HG03354 (cell line): ENCODE results near the gene GNAL.

Experiments used
- ATAC-seq: cut with Tn5 transposase; IDR thresholded peaks from one replicate; pipeline ENCODE4 v1.9.1; 2021; ENCODE audit warnings: mild to moderate bottlenecking; ENCODE audit not compliant: unreplicated experiment, poor library complexity, severe bottlenecking

The GNAL gene

DNA sequence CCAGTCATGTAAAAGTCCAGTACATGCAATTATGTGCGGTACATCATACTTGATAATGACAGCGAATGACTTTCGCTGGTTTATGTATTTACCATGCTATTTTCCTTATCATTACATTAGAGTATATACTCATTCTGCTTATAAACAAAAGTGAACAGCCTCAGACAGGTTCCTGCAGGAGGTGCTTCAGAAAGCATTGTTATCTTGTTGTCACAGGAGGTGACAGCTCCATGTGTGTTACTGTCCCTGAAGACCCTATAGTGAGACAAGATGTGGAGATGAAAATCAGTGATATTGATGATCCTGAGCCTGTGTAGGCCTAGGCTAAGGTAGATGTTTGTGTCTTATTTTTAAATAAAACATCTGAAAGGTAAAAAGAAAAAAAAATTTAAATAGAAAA is 234.4 kb downstream of the GNAL start:
- ATAC-seq: no peak

DNA sequence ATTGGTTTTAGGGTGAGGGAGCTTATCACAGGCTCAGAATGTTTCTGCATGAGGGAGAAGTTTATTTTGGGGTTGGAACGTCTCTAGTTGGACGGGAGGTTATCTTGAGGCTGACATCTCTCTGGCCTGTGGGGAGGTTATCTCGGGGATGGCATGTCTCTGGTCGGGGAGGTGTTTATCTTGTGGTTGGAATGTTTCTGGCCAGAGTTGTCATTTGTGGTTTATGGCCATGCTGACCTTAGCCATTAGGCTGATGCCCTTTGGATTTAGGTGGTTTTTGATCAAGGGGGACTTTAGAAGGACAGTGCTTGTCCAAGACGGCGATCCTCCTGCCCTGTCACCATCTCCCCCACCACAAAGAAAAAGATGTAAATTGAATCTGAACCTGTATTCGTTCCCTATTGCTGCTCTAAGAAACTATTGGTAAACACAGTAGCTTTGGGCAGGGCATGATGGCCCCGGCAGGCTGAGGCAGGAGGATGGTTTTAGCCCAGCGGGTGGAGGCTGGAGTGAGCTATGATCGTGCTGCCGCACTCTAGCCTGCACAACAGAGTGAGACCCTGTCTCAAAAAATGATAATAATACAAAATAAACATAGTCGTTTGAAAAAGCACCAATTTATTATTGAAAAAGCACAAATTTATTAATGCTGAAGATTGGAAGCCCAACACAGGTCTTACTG is 236.9 kb downstream of the GNAL start:
- ATAC-seq: no peak

DNA sequence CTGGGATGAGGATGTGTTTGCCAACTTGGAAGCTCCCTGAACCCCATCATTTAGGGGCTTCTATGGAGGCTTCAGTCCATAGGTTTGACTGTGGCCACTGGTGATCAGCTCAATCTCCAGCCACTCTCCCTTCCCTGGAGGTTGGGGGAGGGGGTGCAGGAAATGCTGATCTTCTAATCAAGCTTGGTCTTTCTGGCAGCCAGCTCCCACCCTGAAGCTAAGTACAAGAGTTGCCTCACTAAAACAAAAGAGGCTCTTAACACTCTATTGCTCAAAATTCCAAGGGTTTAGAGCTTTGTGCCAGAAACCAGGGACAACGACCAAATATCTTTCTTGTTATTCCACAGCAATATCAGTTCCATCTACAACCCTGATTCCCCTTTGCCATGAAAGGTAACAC is 238.4 kb downstream of the GNAL start:
- no peak for ATAC-seq

DNA sequence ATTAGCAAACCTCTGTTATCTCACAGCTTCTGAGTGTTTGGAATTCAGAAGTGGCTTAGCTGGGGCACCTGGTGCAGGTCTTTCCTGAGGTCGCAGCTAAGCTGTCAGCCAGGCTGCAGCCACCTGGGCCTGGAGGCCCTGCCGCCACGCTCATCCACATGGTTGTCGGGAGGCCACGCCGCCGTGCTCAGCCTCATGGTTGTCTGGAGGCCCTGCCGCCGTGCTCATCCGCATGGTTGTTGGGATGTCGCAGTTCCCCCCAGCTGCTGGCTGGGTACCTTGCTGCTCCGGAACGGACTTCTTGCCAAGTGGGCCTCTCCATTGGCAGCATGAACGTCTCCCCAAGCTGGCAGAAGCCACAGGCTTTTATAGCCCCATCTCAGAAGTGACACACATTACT is 243.3 kb downstream of the GNAL start:
- no peak for ATAC-seq
